ENCODE results near the gene ARID3C.

The ARID3C gene

GRCh38 chr9:34627716-34628655 lies 880 bp downstream of the ARID3C start:
- no peak for DNase-seq

- no peak for DNase-seq
Measured at GRCh38 chr9:34625186-34625486, 3.7 kb downstream of the ARID3C start.

DNA sequence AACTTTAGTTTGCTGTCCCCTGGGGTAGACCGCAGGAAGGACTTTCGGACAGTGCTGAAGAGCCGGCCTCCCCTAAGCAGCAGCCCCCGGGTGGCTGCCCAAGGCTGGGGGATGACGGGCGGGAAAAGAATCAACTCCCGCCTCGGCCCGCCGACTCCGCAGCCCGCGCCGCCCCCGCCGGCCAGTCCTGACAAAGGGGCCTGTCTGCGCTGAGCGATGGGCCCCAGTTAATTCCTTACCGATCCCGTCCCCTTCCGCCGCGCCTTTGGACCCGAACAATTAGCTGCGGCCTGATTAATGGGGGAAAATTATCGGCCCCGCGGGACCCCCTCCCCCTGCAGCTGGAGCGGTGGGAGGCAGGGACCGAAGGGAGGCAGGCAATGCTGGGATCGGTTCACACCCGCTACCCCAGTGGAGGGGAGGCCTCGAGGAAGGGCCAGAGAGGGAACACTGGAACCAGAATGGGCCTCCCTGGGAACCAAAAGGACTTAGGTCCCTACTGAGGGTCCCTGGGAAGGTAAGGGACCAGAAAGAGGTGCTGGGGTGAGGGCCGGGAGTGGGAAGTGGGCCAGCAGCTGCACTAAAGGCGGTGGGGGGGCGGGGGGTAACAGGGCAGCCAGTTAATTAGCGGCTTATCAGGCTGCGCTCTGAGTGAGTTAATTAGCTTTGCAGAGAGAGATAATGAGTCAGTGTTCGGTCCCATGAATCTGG lies 4.2 kb downstream of the ARID3C start:
- DNase-seq, result no peak

DNA sequence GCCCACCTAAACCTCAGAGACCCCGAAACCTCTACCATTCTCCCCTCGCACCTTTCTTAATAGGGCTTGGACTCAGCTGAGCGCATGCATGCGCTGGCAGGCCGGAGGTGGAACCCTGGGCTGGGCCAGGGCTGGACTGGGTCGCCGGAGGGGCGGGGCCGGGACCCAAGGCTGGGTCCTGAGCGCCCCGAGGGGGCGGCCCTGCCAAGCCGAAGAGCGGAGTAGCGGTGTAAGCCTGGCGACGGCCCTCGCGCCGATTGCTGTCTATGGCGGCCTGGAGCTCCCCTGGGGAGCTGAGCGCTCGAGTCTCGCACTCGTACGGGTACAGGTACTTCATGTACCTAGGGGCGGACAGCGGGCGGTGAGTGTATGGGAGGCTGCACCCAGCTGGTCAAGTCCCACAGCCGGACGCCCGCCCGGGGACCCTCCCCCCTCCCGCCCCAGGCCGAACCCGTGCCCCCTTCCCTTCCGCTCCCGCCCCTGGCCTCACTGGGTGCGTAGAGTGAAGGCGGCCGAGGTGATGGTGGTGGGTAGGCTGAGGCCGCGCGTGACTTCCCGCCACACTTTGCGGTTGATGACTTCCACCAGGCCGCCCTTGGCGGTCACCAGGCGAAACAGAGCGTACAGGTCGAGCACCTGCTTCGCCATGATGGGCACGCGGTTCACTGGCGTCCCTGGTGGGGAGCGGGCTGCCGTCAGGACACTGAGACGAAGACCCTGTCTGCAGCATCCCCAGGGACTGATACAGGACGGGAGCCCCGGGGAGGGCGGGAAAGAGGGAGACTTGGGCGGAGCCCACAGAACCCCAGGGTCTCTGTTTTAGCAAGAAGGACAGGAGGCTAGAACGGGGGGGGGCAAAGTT lies 5.3 kb downstream of the ARID3C start:
- DNase-seq, result no peak

- peak; percentile 91 for DNase-seq
Measured at GRCh38 chr9:34620061-34620994, 8.5 kb downstream of the ARID3C start, which contains the start of gene DCTN3. Gene DCTN3, minus strand, starts transcription at chr9:34620495. Its CDS starts 31 bp downstream, at chr9:34620464.

- no peak for DNase-seq
Measured at GRCh38 chr9:34615132-34615531, 13.7 kb downstream of the ARID3C start.

DNA sequence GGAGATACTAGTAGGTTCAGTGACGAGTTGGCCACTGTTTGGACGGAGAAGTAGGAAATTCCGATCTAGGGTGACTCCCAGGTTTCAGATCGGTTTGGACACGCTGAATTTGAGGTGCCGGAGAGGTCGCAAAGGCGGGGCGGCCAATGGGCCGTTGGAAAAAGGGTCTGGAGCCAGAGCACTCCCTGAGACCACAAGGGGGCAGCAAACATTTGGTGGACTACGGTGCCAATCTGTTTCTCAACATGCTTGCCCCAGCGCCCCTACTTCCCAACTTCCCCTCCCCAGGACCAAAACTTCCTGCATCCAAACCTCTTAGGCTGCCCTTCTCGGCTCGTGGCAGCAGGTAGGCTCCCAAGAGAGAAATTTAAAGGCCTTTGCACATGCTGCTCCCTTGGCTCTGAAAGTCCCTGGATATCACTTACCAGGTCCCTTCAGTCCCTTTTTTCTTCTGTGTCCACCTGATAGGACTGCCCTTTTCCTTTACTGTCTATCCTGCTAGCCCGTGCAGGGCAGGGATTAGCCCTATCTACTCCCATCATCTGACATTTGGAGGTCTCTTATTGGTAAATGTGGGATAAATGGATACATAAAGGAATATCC lies 16.0 kb downstream of the ARID3C start:
- peak; percentile 52 for DNase-seq

GRCh38 chr9:34611811-34612787 lies 16.8 kb downstream of the ARID3C start, which contains the start of gene RPP25L:
Gene RPP25L, minus strand, starts transcription at chr9:34612097. Its CDS starts 801 bp downstream, at chr9:34611296.
- peak; percentile 62 for DNase-seq

- DNase-seq, result no peak
Measured at GRCh38 chr9:34611251-34611810, 17.5 kb downstream of the ARID3C start.

DNA sequence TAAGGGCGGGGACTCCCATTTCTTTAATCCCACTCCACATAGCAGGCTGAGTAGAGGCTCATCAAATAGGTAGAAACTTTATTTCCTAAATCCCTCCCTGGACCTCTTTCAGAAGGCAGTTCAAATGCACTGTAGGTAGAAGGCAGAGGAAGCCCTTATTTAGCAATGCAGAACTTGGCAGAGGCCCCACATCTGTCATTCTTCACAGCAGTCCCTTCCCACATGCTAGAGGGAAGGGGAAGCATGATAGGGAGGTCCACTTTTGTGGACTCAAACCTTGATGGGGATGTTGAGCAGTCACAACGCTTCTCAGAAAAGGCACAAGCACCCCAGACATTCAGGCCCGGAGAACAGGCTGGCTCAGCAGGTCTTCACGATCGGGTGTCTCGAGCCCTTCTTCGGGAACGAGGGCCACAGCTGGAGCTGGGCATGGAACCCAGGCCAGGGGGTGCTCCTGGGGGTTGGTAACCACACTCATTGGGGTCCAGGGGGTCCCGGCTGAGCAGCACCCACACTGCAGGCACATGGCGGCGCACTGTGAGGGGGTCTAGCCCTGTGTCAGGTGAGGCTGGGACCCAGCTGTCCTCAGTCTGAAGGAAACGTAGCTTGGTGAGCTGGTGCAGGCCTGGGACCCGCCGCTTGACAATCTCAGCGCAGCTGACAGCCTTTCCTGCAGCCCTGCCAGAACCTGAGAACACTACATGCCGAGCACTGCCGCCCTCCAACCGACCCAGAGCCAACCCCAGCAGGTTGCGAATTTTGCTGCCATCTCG lies 18.2 kb downstream of the ARID3C start:
- DNase-seq, result no peak

- DNase-seq, result no peak
Measured at GRCh38 chr9:34607331-34607730, 21.5 kb downstream of the ARID3C start.

- DNase-seq, result no peak
Measured at GRCh38 chr9:34606905-34607304, 22.0 kb downstream of the ARID3C start.

DNA sequence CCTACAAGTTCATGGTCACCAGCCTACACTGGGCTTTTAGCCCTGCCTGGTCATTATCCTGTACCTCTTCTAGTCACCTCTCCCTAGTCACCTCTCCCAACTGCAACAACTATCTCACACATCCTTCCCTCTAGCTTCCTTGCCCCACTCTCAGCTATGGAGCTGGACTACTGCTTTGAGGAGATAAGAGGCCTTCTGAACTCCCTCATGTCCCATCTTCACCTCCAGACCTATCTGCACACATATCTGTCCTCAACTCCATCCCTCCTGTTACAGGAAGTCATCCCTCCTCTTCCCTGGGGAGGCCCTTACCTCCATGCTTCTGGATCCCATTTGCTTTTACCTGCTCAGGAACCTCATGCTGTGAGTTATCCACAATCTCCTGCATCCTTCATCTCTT lies 22.7 kb downstream of the ARID3C start:
- no peak for DNase-seq

GRCh38 chr9:34603610-34604231 lies 25.1 kb downstream of the ARID3C start:
- DNase-seq, result peak; percentile 45

GRCh38 chr9:34601937-34602573 lies 26.8 kb downstream of the ARID3C start:
- DNase-seq, result no peak

DNA sequence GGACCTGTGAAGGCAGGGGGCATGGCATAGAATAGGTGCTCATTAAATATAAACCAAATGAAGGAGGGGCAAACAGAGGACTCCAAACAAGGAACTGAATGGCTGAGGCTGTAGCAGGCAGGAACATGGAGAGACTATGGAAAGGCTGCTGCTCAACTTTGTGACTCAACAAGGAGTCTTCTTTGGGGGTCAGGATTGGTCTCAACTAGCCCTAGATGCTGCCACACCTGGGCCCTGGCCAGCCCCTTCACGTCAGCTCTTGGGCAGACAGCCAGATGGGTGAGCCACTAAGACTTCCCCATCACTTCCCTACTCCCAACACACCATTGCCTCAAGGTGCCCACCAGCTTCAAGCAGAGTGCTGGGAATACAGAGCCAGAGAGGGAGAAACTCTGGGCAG lies 28.0 kb downstream of the ARID3C start:
- no peak for DNase-seq

DNA sequence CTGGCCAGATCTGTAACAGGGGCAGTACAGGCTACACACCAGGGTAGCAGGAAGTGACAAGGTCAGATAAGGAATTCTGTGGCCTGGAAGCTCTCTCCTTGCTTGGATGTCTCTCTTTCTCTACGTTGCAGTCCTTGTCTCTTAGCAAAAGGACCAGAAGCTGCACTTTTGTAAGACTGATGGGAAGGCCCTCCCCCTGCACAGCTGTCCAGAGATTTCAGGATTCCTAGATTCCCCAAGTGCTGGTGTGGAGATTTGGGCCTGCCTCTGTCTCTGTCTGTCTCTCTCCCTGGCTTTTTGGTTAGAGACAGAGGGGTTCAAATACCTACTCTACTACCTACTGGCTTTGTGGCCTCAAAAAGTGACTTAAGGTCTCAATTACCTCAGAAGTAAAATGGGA lies 29.3 kb downstream of the ARID3C start:
- DNase-seq, result no peak

GRCh38 chr9:34594177-34594576 lies 34.7 kb downstream of the ARID3C start:
- no peak for DNase-seq
